Breast epithelium (tissue), 4 donors: Measurements from ENCODE around the gene COPZ2. TPM values are rescaled to one million over a fixed set of nuclear protein-coding genes. Genes with fewer than 3 reads are reported as not detected.
A peak's percentile ranks its signal among the peaks of the same experiment; 100 is the strongest.

ENCODE experiments used
- DNase-seq, 2 donors: peaks; one replicate each; pipeline ENCODE4 v3.0.0-alpha.2; 2019; ENCODE audit warnings: low spot score in 2 of 2
- H3K27ac ChIP-seq, 2 donors: fragments of 200-600 bp; sonication (generic) in 1 of 2; one replicate each; pipeline ENCODE4 v1.5.1; 2016 to 2019; ENCODE audit warnings: mild to moderate bottlenecking in 1 of 2
- H3K27me3 ChIP-seq, 2 donors: fragments of 200-600 bp; sonication (generic) in 1 of 2; one replicate each; pipeline versions ENCODE4 v1.5.1 to v1.6.0; 2017 to 2019; ENCODE audit warnings: control low read depth in 1 of 2, mild to moderate bottlenecking in 1 of 2
- H3K36me3 ChIP-seq: fragments of 200-600 bp; one replicate; pipeline ENCODE4 v1.5.1; 2019
- H3K4me1 ChIP-seq, 2 donors: fragments of 200-600 bp; sonication (generic); one replicate each; pipeline ENCODE4 v1.5.1; 2016 to 2019; ENCODE audit warnings: control low read depth in 1 of 2
- H3K4me3 ChIP-seq, 3 donors: fragments of 200-600 bp; sonication (generic); 1 replicate in 2 of 3; 2 replicates in 1 of 3; pipeline ENCODE4 v1.5.1; 2016 to 2019; ENCODE audit warnings: mild to moderate bottlenecking in 3 of 3, moderate library complexity in 2 of 3
- H3K9me3 ChIP-seq, 2 donors: fragments of 200-600 bp; sonication (generic) in 1 of 2; one replicate each; pipeline ENCODE4 v1.5.1; 2016 to 2019; ENCODE audit warnings: control low read depth in 1 of 2
- CTCF ChIP-seq, 3 donors: fragments of 450-650 bp; IDR thresholded peaks; one replicate each; pipeline ENCODE4 v1.5.1; 2016 to 2017; ENCODE audit warnings: antibody characterized with exemption in 3 of 3, mild to moderate bottlenecking in 3 of 3, moderate library complexity in 3 of 3
- POLR2A ChIP-seq: fragments of 450-650 bp; IDR thresholded peaks from one replicate; pipeline ENCODE4 v1.6.1; 2016; ENCODE audit warnings: antibody characterized with exemption, mild to moderate bottlenecking, moderate library complexity
- POLR2AphosphoS5 ChIP-seq, 3 donors: sonication (generic); formaldehyde crosslinking; IDR thresholded peaks; one replicate each; pipeline ENCODE4 v1.6.1; 2017; ENCODE audit warnings: antibody characterized with exemption in 3 of 3
- intact Hi-C: fragments of 100-400 bp; cut with DNase I; formaldehyde crosslinking; loops from one replicate; pipeline ENCODE4 v1.15.1; 2023; ENCODE audit warnings: low total_unique reads
- total RNA-seq, 3 donors: library from RNA; depleted of rRNA; stranded (reverse); fragments of >200 nt; gene quantifications; one replicate each; pipeline ENCODE4 v1.1.0, GENCODE V29; 2016

Gene COPZ2
- total RNA-seq, 3 donors from 2014 or later: 16.4 to 97.9 (median 23.3) TPM

DNA sequence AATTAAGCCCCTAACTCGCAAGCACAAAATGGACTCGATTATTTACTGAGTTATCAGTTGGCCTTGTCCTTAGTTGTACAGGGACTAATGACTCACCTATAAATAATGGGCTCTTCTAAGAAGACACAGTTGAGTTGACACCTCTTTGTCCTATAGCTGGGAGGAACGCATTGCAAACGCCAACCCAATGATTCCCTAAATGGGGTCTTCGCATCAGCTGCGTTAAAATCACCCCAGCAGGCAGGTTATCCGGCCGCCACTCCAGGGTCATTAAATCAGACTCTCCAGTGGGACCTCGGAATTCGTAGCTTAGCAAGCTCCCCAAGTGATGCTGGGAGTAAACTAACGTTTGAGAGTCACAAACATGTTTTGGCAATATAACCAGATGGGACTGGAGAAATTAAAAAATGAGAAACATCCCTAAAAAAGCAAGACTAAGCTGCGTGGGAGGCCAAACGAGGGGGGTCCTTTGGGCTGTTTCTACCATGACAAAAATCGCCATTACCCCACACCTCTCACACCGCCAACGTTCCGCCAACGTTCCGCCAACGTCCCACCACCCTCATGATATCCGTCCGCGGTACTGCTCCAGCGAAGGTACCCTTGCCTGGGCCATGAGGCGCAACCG lies 9.6 kb upstream of the COPZ2 start:
- H3K27me3 ChIP-seq: no peaks in the 10 kb centered on the region
- no peak for DNase-seq
- TF ChIP-seq POLR2AphosphoS5 (IDR thresholded peaks at IDR 0.05) (no peak), CTCF (IDR thresholded peaks at IDR 0.05) (no peak), POLR2A (no peak)
- H3K9me3 ChIP-seq: no peaks in the 10 kb centered on the region
- peak overlapping the region; percentile 71 to 80 (median 77) for H3K4me3 ChIP-seq
- no peaks in the 10 kb centered on the region for H3K36me3 ChIP-seq
- intact Hi-C loops: no loop called here
- peak overlapping the region; percentile 92 to 96 for H3K27ac ChIP-seq
- H3K4me1 ChIP-seq: peaks cover 12 to 20% of the 10 kb centered on the region in 2 donors

- no peaks in the 10 kb centered on the region for H3K27me3 ChIP-seq
- no peak for DNase-seq
- H3K9me3 ChIP-seq: no peaks in the 10 kb centered on the region
- peak overlapping the region in 1 of 2 donors; percentile 96 for H3K27ac ChIP-seq
- TF ChIP-seq CTCF (IDR thresholded peaks at IDR 0.05) (no peak), POLR2AphosphoS5 (IDR thresholded peaks at IDR 0.05) (no peak), POLR2A (no peak)
- H3K36me3 ChIP-seq: no peaks in the 10 kb centered on the region
- no peak overlapping the region for H3K4me3 ChIP-seq
- intact Hi-C loops: no loop called here
- peaks cover 3 to 11% of the 10 kb centered on the region in 2 donors for H3K4me1 ChIP-seq
These were observed 8.7 kb upstream of the COPZ2 start for GRCh38 chr17:48046296-48046695.

GRCh38 chr17:48045316-48046001 lies 7.9 kb upstream of the COPZ2 start:
- H3K4me3 ChIP-seq: no peak overlapping the region
- H3K27ac ChIP-seq: peak overlapping the region in 1 of 2 donors; percentile 77
- no peaks in the 10 kb centered on the region for H3K9me3 ChIP-seq
- DNase-seq: no peak
- intact Hi-C loops: no loop called here
- no peaks in the 10 kb centered on the region for H3K27me3 ChIP-seq
- no peaks in the 10 kb centered on the region for H3K36me3 ChIP-seq
- H3K4me1 ChIP-seq: peaks cover 0 to 6% of the 10 kb centered on the region in 2 donors
- TF ChIP-seq POLR2AphosphoS5 (IDR thresholded peaks at IDR 0.05) (peak in 1 of 3 donors; percentile 18), POLR2A (no peak)

GRCh38 chr17:48044851-48045250 lies 7.3 kb upstream of the COPZ2 start:
- H3K27me3 ChIP-seq: no peaks in the 10 kb centered on the region
- no peak for TF ChIP-seq POLR2AphosphoS5 (IDR thresholded peaks at IDR 0.05)
- no peak for TF ChIP-seq POLR2A
- TF ChIP-seq CTCF (IDR thresholded peaks at IDR 0.05): no peak
- intact Hi-C loops: no loop called here
- H3K4me3 ChIP-seq: no peak overlapping the region
- peak overlapping the region in 1 of 2 donors; percentile 77 for H3K27ac ChIP-seq
- DNase-seq: no peak
- no peaks in the 10 kb centered on the region for H3K36me3 ChIP-seq
- H3K9me3 ChIP-seq: no peaks in the 10 kb centered on the region
- peaks cover 0 to 6% of the 10 kb centered on the region in 2 donors for H3K4me1 ChIP-seq

DNA sequence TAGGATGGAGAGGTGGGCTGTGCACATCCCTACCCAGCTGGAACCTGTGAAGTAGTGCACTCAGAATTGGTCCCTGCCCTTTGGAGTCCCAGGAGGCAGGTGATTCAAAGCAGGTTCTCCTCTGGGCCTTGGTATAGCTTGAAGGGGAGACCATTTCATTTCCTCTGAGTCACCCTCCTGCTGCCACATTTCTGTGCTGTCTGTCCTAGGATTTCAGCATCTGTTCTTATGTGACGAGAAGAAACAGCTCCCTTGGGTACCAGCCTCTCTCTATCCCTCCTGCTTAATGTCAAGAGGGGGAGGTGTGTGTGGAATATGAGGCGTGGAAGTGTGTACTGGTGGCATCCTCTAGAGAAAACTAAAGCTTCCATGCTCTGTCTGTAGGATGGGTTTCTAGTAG lies 5.6 kb upstream of the COPZ2 start:
- H3K9me3 ChIP-seq: no peaks in the 10 kb centered on the region
- no peaks in the 10 kb centered on the region for H3K36me3 ChIP-seq
- no peak for DNase-seq
- H3K27ac ChIP-seq: no peak overlapping the region
- H3K4me3 ChIP-seq: no peak overlapping the region
- intact Hi-C loops: no loop called here
- H3K27me3 ChIP-seq: no peaks in the 10 kb centered on the region
- peaks cover 0 to 6% of the 10 kb centered on the region in 2 donors for H3K4me1 ChIP-seq
- TF ChIP-seq POLR2AphosphoS5 (IDR thresholded peaks at IDR 0.05): no peak

DNA sequence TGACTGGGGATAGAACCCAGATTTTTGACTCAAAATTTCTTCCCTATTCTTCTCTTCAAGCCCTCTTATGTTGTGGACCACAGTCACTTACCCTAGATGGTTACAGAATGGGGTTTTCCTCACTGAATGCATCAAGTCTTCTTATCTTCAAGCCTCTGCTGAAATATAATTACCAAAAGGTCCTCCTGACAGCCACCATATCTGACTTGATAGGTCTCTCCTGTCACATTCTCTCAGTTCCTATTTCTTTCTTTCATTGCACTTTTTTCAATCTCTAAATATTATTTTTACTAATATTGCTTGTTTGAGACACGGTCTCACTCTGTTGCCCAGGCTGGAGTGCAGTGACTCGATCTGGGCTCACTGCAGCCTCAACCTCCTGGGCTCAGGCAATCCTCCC lies 1.1 kb upstream of the COPZ2 start:
- intact Hi-C loops: no loop called here
- no peak overlapping the region for H3K27ac ChIP-seq
- DNase-seq: no peak
- TF ChIP-seq CTCF (IDR thresholded peaks at IDR 0.05) (no peak), POLR2A (no peak), POLR2AphosphoS5 (IDR thresholded peaks at IDR 0.05) (no peak)
- H3K27me3 ChIP-seq: no peaks in the 10 kb centered on the region
- no peaks in the 10 kb centered on the region for H3K9me3 ChIP-seq
- no peaks in the 10 kb centered on the region for H3K36me3 ChIP-seq
- no peak overlapping the region for H3K4me3 ChIP-seq
- no peaks in the 10 kb centered on the region for H3K4me1 ChIP-seq
